ENCODE measurements around the gene STK36. TPM values are rescaled to one million over a fixed set of nuclear protein-coding genes. Genes with fewer than 3 reads are reported as not detected.

Gene STK36
- total RNA-seq, 2 donors from 2014 or later = 6.0 to 8.5 TPM

GRCh38 chr2:218643751-218644310 is 28.1 kb upstream of the STK36 start:
- Histone ChIP-seq H3K36me3 (peaks cover 82% of the 10 kb centered on the region), H3K27ac (no peak overlapping the region), H3K9me3 (no peaks in the 10 kb centered on the region), H3K4me1 (no peaks in the 10 kb centered on the region), H3K4me3 (no peak overlapping the region), H3K27me3 (no peaks in the 10 kb centered on the region)
- TF ChIP-seq, protein P1, sequence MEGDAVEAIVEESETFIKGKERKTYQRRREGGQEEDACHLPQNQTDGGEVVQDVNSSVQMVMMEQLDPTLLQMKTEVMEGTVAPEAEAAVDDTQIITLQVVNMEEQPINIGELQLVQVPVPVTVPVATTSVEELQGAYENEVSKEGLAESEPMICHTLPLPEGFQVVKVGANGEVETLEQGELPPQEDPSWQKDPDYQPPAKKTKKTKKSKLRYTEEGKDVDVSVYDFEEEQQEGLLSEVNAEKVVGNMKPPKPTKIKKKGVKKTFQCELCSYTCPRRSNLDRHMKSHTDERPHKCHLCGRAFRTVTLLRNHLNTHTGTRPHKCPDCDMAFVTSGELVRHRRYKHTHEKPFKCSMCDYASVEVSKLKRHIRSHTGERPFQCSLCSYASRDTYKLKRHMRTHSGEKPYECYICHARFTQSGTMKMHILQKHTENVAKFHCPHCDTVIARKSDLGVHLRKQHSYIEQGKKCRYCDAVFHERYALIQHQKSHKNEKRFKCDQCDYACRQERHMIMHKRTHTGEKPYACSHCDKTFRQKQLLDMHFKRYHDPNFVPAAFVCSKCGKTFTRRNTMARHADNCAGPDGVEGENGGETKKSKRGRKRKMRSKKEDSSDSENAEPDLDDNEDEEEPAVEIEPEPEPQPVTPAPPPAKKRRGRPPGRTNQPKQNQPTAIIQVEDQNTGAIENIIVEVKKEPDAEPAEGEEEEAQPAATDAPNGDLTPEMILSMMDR (IDR thresholded peaks at IDR 0.05) = no peak
- DNase-seq (ENCODE audit: low spot score) = no peak

DNA sequence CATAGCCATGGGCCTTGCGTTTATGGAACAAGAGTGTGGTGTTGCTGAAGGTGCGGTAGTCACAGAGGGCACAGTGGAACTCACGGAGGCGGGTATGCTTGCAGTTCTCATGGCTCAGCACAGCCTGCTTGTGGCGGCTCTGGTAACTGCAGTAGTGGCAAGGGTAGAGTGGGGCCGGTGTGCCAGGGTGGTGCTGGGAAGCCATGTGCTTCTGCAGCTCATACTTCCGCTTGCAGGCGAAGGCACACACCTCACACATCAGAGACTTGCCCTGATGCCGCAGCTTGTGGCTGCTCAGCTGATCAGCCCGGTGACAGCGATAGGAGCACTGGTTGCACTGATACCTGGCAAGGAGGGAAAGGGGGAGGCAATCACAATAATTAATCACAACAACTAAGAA is 27.2 kb upstream of the STK36 start:
- Histone ChIP-seq H3K9me3 (no peaks in the 10 kb centered on the region), H3K36me3 (peaks cover 82% of the 10 kb centered on the region), H3K4me3 (no peak overlapping the region), H3K27me3 (no peaks in the 10 kb centered on the region), H3K4me1 (no peaks in the 10 kb centered on the region), H3K27ac (no peak overlapping the region)
- DNase-seq (ENCODE audit: low spot score) = no peak
- TF ChIP-seq, protein P1 (IDR thresholded peaks at IDR 0.05) = no peak

- TF ChIP-seq, protein P1 (IDR thresholded peaks at IDR 0.05) = no peak
- peaks cover 82% of the 10 kb centered on the region for H3K36me3 ChIP-seq
Observed at GRCh38 chr2:218645126-218645525, 26.8 kb upstream of the STK36 start.

GRCh38 chr2:218648088-218648786 is 23.6 kb upstream of the STK36 start:
- H3K27ac ChIP-seq = no peak overlapping the region
- DNase-seq (ENCODE audit: low spot score) = no peak
- H3K36me3 ChIP-seq = peaks cover 92% of the 10 kb centered on the region
- no peak overlapping the region for H3K4me3 ChIP-seq
- H3K4me1 ChIP-seq = no peaks in the 10 kb centered on the region
- H3K27me3 ChIP-seq = no peaks in the 10 kb centered on the region
- TF ChIP-seq, protein P1 (IDR thresholded peaks at IDR 0.05) = peak; percentile 79 to 82
- H3K9me3 ChIP-seq = no peaks in the 10 kb centered on the region

More at GRCh38 chr2:218645126-218645525, 26.8 kb upstream of the STK36 start:
- DNase-seq (ENCODE audit: low spot score) = no peak
- no peaks in the 10 kb centered on the region for H3K9me3 ChIP-seq
- H3K4me3 ChIP-seq = no peak overlapping the region
- no peaks in the 10 kb centered on the region for H3K27me3 ChIP-seq
- H3K27ac ChIP-seq = no peak overlapping the region
- H3K4me1 ChIP-seq = no peaks in the 10 kb centered on the region

DNA sequence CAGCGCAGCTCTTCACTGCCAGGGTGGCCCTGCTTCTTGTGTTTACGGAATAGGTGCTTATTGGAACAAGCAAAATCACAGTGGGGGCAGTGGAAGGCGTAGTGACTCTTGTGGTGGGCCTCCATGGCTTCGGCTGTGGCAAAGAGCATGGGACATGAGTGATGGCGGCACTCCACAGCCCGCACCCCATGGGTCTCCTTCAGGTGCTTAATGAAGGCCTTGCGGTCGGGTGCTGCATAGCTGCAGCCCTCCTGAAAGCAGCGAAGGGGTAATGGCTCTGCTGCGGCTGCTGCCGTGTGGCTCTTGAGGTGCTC is 23.1 kb upstream of the STK36 start:
- TF ChIP-seq, protein P1 (IDR thresholded peaks at IDR 0.05) = no peak
- peaks cover 92% of the 10 kb centered on the region for H3K36me3 ChIP-seq
- H3K4me3 ChIP-seq = no peak overlapping the region
- DNase-seq (ENCODE audit: low spot score) = no peak
- no peaks in the 10 kb centered on the region for H3K9me3 ChIP-seq
- H3K27me3 ChIP-seq = no peaks in the 10 kb centered on the region
- no peak overlapping the region for H3K27ac ChIP-seq
- H3K4me1 ChIP-seq = no peaks in the 10 kb centered on the region

- H3K36me3 ChIP-seq = peaks cover 60% of the 10 kb centered on the region
- no peak overlapping the region for H3K4me3 ChIP-seq
- peaks cover 0 to 31% of the 10 kb centered on the region in 2 donors for H3K4me1 ChIP-seq
- peak overlapping the region in 1 of 2 donors; percentile 43 for H3K27ac ChIP-seq
- no peak for DNase-seq (ENCODE audit: low spot score)
- TF ChIP-seq, protein P1 (IDR thresholded peaks at IDR 0.05) = no peak
- no peaks in the 10 kb centered on the region for H3K27me3 ChIP-seq
- no peaks in the 10 kb centered on the region for H3K9me3 ChIP-seq
Observed at GRCh38 chr2:218655751-218656150, 16.1 kb upstream of the STK36 start.
